GM12878 (cell line): ENCODE data around the gene ABCA13. TPM values are rescaled to one million over a fixed set of nuclear protein-coding genes. Genes with fewer than 3 reads are reported as not detected.
A peak's percentile ranks its signal among the peaks of the same experiment; 100 is the strongest.

Experiments used
- ATAC-seq: fragments of 200-7000 bp; cut with Tn5 transposase; 3 replicates; pipeline ENCODE4 v1.9.1; 2020; ENCODE audit warnings: mild to moderate bottlenecking, moderate library complexity
- BruUV-seq: library from RNA; stranded (reverse); fragments of 400-500 nt; replicated peaks from 2 replicates; lab custom pipeline; 2021; lab: Mats Ljungman, UMichigan
- CTCF ChIA-PET: fragments of 300-600 bp; sonication (Branson Sonifier 250); formaldehyde crosslinking; extraction: SDS; loops from one replicate; lab custom pipeline; 2021; ENCODE audit warnings: inconsistent platforms; lab: Yijun Ruan, JAX
- POLR2A ChIA-PET: fragments of 350-600 bp; formaldehyde crosslinking; extraction: SDS; loops from one replicate; lab custom pipeline; 2021; ENCODE audit warnings: inconsistent platforms; lab: Charles Lee
- RAD21 ChIA-PET: fragments of 300-600 bp; sonication (Branson Sonifier 250); formaldehyde crosslinking; loops from one replicate; lab custom pipeline; 2023; ENCODE audit warnings: antibody characterized with exemption; ENCODE audit not compliant: unreplicated experiment; lab: Charles Lee
- SMC1A ChIA-PET: fragments of 300-600 bp; sonication (Branson Sonifier 250); formaldehyde crosslinking; loops from one replicate; lab custom pipeline; 2023; ENCODE audit not compliant: unreplicated experiment, uncharacterized antibody; lab: Charles Lee
- DNase-seq: peaks from one replicate; pipeline ENCODE4 v3.0.0-alpha.2; 2011; ENCODE audit warnings: low read depth, low spot score
- FAIRE-seq: peaks from 3 replicates; lab custom pipeline; 2011; peaks lifted over from hg19 to GRCh38; lab: Jason Lieb, UNC
- H2AFZ ChIP-seq: 2 replicates; pipeline ENCODE4 v1.6.0; 2011; ENCODE audit warnings: low read depth, low read length, control low read depth; ENCODE audit not compliant: control insufficient read depth
- H3K27ac ChIP-seq: 2 replicates; pipeline ENCODE4 v1.5.1; 2011; ENCODE audit warnings: control low read depth; ENCODE audit not compliant: control insufficient read depth, insufficient read depth
- H3K27me3 ChIP-seq, 2 experiments: replicated peaks in 1 of 2; 2 replicates each; pipeline versions ENCODE4 v1.6.0 to v1.6.1; 2011; ENCODE audit warnings: low read length in 1 of 2; ENCODE audit not compliant: control insufficient read depth in 2 of 2, insufficient read depth in 2 of 2
- H3K36me3 ChIP-seq, 2 experiments: 2 replicates each; pipeline ENCODE4 v1.5.1; 2011; ENCODE audit warnings: low read length in 1 of 2; ENCODE audit not compliant: control insufficient read depth in 2 of 2, insufficient read depth in 2 of 2
- H3K4me1 ChIP-seq: 2 replicates; pipeline ENCODE4 v1.6.1; 2011; ENCODE audit warnings: mild to moderate bottlenecking, low read length, moderate library complexity, mixed read lengths; ENCODE audit not compliant: control insufficient read depth, insufficient read depth
- H3K4me2 ChIP-seq: 2 replicates; pipeline ENCODE4 v1.6.0; 2011; ENCODE audit warnings: control low read depth; ENCODE audit not compliant: control insufficient read depth, insufficient read depth
- H3K4me3 ChIP-seq: fragments of 200-600 bp; sonication (generic); 2 replicates; pipeline ENCODE4 v1.5.1; 2016
- H3K79me2 ChIP-seq: 2 replicates; pipeline ENCODE4 v1.6.0; 2011; ENCODE audit warnings: low read length; ENCODE audit not compliant: control insufficient read depth, insufficient read depth
- H3K9ac ChIP-seq: 2 replicates; pipeline ENCODE4 v1.8.0; 2011; ENCODE audit warnings: low read length, control low read depth, mixed read lengths; ENCODE audit not compliant: control insufficient read depth, insufficient read depth
- H3K9me3 ChIP-seq: replicated peaks from 3 replicates; pipeline ENCODE4 v1.5.1; 2011; ENCODE audit warnings: mild to moderate bottlenecking, low read length; ENCODE audit not compliant: control insufficient read depth, insufficient read depth
- H4K20me1 ChIP-seq: 2 replicates; pipeline ENCODE4 v1.6.0; 2011; ENCODE audit not compliant: control insufficient read depth, insufficient read depth
- CHD2 ChIP-seq: IDR thresholded peaks from 2 replicates; pipeline ENCODE4 v1.6.1; 2011; ENCODE audit warnings: low read depth, low read length, improper control_type of control experiment, borderline replicate concordance
- CTCF ChIP-seq, 3 experiments: IDR thresholded peaks in 2 of 3; conservative IDR thresholded peaks in 1 of 3; 2 replicates each; pipeline ENCODE4 v1.5.1; 2011; ENCODE audit warnings: low read depth in 3 of 3, low read length in 3 of 3, mild to moderate bottlenecking in 3 of 3, control low read depth in 2 of 3, moderate library complexity in 2 of 3, inconsistent platforms in 1 of 3, mixed read lengths in 1 of 3; ENCODE audit not compliant: control insufficient read depth in 2 of 3, insufficient read depth in 1 of 3; ENCODE audit errors: extremely low read depth in 1 of 3
- JUND ChIP-seq: IDR thresholded peaks from 2 replicates; pipeline ENCODE4 v1.6.1; 2012; ENCODE audit warnings: low read depth, mild to moderate bottlenecking, low read length, improper control_type of control experiment, moderate library complexity
- NFYB ChIP-seq: IDR thresholded peaks from 2 replicates; pipeline ENCODE4 v1.6.1; 2011; ENCODE audit warnings: low read depth, mild to moderate bottlenecking, low read length, improper control_type of control experiment, moderate library complexity; ENCODE audit not compliant: insufficient read depth
- POLR2AphosphoS2 ChIP-seq: IDR thresholded peaks from 2 replicates; pipeline ENCODE4 v1.6.1; 2011; ENCODE audit warnings: low read depth, mild to moderate bottlenecking, low read length, improper control_type of control experiment, moderate library complexity
- RAD21 ChIP-seq: IDR thresholded peaks from 2 replicates; pipeline ENCODE4 v1.6.1; 2011; ENCODE audit warnings: mild to moderate bottlenecking, low read depth, low read length, moderate library complexity; ENCODE audit not compliant: insufficient read depth
- SMAD5 ChIP-seq: IDR thresholded peaks from 2 replicates; pipeline ENCODE4 v1.6.1; 2016; ENCODE audit warnings: antibody characterized with exemption, low read depth
- SMC3 ChIP-seq: IDR thresholded peaks from 2 replicates; pipeline ENCODE4 v1.6.1; 2011; ENCODE audit warnings: low read length, improper control_type of control experiment, borderline replicate concordance
- SP1 ChIP-seq: IDR thresholded peaks from one replicate; pipeline ENCODE4 v1.6.1; 2011; ENCODE audit warnings: low read depth, low read length
- WGBS: methylation state at CpG from one replicate; pipeline ENCODE4 v1.1.6; 2016; ENCODE audit warnings: low lambda C conversion rate; ENCODE audit not compliant: insufficient replicate concordance, insufficient coverage; ENCODE audit errors: missing lambda C conversion rate; 5-methylcytosine and 5-hydroxymethylcytosine counted together
- in situ Hi-C: fragments of 300-500 bp; cut with MboI; formaldehyde crosslinking; loops from 9 replicates; pipeline ENCODE4 v1.14.3; 2018; ENCODE audit warnings: mixed read lengths
- intact Hi-C: fragments of 100-400 bp; cut with micrococcal nuclease; formaldehyde crosslinking; loops from one replicate; pipeline ENCODE4 v1.14.2; 2022; ENCODE audit not compliant: unreplicated experiment
- polyA plus RNA-seq, 11 experiments: library from polyadenylated mRNA; depleted of rRNA in 4 of 11; unstranded in 6 of 11; stranded (reverse) in 5 of 11; fragments of >200 nt; fragmentation: Nextera tagmentation in 4 of 11; fragmentation: Illumina TruSeq in 1 of 11; extraction: Ambion mirVana in 4 of 11; extraction: Trizol in 1 of 11; gene quantifications; 1 replicate in 1 of 11; 2 replicates in 10 of 11; pipeline versions ENCODE4 v1.2.1 to v1.2.3, GENCODE V29; 2011 to 2016; ENCODE audit warnings: inconsistent platforms in 2 of 11, missing spikeins in 2 of 11, low read depth in 1 of 11
- total RNA-seq, 4 experiments: library from RNA; depleted of rRNA in 3 of 4; stranded (reverse); fragments of >200 nt in 3 of 4; fragmentation: Illumina TruSeq in 1 of 4; extraction: Trizol in 1 of 4; gene quantifications; 2 replicates each; pipeline versions ENCODE4 v1.2.1 to v1.2.3, GENCODE V29; 2013 to 2021

The ABCA13 gene
- total and polyA plus RNA-seq, 10 of the 15 experiments (the other 5 are each of a cell fraction or from before 2014, with no cell fraction given), result under 0.01 to 0.98 (median 0.04) TPM; not detected in 2

DNA sequence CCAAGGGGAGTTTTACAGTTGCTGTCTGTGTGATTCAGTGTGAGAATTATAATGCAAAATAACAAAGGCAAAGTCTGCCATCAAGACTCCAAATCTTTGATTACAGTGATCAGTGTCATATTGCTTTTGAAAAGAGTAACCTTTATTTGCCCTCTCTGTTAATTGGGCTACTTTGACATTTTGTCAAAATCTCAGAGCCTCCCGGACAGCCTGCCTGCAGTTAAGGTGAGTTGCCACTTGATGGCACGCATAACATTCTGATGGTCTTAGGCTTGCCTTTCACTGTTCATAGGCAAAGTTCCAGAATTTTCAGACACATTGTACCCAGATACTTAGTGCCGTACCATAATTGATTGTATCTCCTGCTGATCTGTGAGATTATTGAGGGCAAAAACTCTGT, 253.5 kb downstream of the ABCA13 start:
- peak; percentile 80 for ATAC-seq
- H3K4me1 ChIP-seq, result no peaks in the 10 kb centered on the region
- H3K27ac ChIP-seq, result no peak overlapping the region
- H3K4me2 ChIP-seq, result no peak overlapping the region
- H3K9ac ChIP-seq, result no peak overlapping the region
- WGBS, result 0% methylated on average over 3 of the region's 3 CpGs
- H3K27me3 ChIP-seq, result no peaks in the 10 kb centered on the region; a peak in 1 of 4 replicates
- FAIRE-seq, result peak; percentile 13
- RAD21 ChIA-PET, result no interaction called here
- CTCF ChIA-PET, result no interaction called here
- no TSS peak for BruUV-seq
- POLR2A ChIA-PET, result no interaction called here
- H4K20me1 ChIP-seq, result no peaks in the 10 kb centered on the region
- no peaks in the 10 kb centered on the region for H3K36me3 ChIP-seq
- H2AFZ ChIP-seq, result no peak overlapping the region
- no peaks in the 10 kb centered on the region for H3K9me3 ChIP-seq
- in situ Hi-C loops (no loop called here), intact Hi-C loops (loop anchor here (5.0 kb wide), 1 partner anchor 448 kb away; no protein-coding TSS in a partner anchor)
- SMC1A ChIA-PET, result no interaction called here
- no peak overlapping the region for H3K4me3 ChIP-seq
- H3K79me2 ChIP-seq, result no peaks in the 10 kb centered on the region
- no peak for TF ChIP-seq POLR2AphosphoS2
- no peak for TF ChIP-seq SP1
- no peak for TF ChIP-seq NFYB
- peak; percentile 54 to 65 (median 58) for TF ChIP-seq CTCF (IDR thresholded peaks at IDR 0.05 in 2 of 3, conservative IDR thresholded peaks at IDR 0.05 in 1 of 3; ENCODE audit: control insufficient read depth in 2 of 3, extremely low read depth in 1 of 3, insufficient read depth in 1 of 3, low read depth in 3 of 3, low read length in 3 of 3)
- no peak for TF ChIP-seq CHD2
- no peak for TF ChIP-seq SMAD5
- peak; percentile 69 for TF ChIP-seq RAD21
- peak; percentile 55; the same call in 1 of the 2 replicates for TF ChIP-seq SMC3
- TF ChIP-seq JUND, result no peak
- DNase-seq, result no peak
